Lower leg skin (tissue), 3 donors: ENCODE results near the gene SLC41A3.

Source experiments
- POLR2A ChIP-seq, 2 donors: fragments of 450-650 bp; IDR thresholded peaks; one replicate each; pipeline ENCODE4 v1.6.1; 2016 to 2017; ENCODE audit warnings: antibody characterized with exemption in 2 of 2, mild to moderate bottlenecking in 1 of 2, moderate library complexity in 1 of 2
- TF ChIP-seq, protein P1 (sequence below), 3 donors: fragments of 450-650 bp; IDR thresholded peaks; one replicate each; pipeline ENCODE4 v1.5.1; 2016; ENCODE audit warnings: antibody characterized with exemption in 3 of 3, mild to moderate bottlenecking in 3 of 3, moderate library complexity in 2 of 3

DNA sequence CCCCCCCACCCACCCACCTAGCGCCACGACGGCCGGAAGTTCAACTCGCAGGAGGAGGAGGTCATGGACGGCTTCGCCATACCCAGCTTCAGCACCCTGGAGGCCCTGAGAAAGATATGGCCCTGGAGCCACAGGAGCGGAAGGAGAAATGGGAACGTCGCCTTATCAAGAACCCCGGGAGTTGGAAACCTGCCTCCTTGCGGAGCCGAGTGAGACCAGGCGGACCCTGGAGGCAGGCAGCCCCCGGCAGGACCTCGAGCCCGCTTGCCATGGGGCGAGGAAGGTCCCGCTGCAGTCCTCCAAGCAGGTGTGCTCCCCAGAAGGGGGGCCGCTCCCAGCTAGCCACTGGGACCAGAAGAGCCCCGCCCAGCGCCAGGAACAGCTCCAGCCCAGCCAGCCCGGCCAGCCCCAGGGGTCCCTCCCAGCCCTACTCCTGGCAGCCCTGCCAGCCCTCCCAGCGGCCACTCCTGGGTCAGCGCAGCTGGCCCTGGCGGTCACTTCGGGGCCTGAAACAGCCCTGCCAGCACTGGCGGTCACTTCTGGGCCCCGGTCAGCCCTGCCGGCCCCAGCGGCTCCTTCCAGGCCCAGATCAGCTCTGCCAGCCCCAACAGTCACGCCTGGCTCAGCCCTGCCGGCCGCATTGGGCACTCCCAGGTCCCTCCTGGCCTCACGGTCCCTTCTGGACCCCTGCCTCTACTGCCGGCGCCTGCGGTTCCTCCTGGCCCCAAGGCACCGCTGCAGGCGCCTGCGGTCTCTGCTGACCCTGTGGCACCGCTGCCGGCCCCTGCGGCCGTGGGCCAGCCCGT lies 125.2 kb downstream of the SLC41A3 start:
- TF ChIP-seq, protein P1, sequence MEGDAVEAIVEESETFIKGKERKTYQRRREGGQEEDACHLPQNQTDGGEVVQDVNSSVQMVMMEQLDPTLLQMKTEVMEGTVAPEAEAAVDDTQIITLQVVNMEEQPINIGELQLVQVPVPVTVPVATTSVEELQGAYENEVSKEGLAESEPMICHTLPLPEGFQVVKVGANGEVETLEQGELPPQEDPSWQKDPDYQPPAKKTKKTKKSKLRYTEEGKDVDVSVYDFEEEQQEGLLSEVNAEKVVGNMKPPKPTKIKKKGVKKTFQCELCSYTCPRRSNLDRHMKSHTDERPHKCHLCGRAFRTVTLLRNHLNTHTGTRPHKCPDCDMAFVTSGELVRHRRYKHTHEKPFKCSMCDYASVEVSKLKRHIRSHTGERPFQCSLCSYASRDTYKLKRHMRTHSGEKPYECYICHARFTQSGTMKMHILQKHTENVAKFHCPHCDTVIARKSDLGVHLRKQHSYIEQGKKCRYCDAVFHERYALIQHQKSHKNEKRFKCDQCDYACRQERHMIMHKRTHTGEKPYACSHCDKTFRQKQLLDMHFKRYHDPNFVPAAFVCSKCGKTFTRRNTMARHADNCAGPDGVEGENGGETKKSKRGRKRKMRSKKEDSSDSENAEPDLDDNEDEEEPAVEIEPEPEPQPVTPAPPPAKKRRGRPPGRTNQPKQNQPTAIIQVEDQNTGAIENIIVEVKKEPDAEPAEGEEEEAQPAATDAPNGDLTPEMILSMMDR (IDR thresholded peaks at IDR 0.05), result no peak
- no peak for TF ChIP-seq POLR2A (IDR thresholded peaks at IDR 0.05)
